GM12878 (cell line): ENCODE measurements around the gene HCN4.

Source experiments
- ATF2 ChIP-seq: IDR thresholded peaks from 2 replicates; pipeline ENCODE4 v1.6.1; 2012; ENCODE audit warnings: low read length, inconsistent platforms
- EZH2 ChIP-seq: IDR thresholded peaks from 2 replicates; pipeline ENCODE4 v1.6.1; 2012; ENCODE audit warnings: low read depth, mild to moderate bottlenecking, control low read depth, inconsistent platforms, low read length, borderline replicate concordance; ENCODE audit not compliant: control insufficient read depth
- GABPA ChIP-seq: IDR thresholded peaks from 2 replicates; pipeline ENCODE4 v1.6.1; 2014; ENCODE audit warnings: antibody characterized with exemption, low read depth, mild to moderate bottlenecking, inconsistent platforms
- ZNF274 ChIP-seq: IDR thresholded peaks from one replicate; pipeline ENCODE4 v1.8.0; 2011; ENCODE audit not compliant: insufficient read length, insufficient read depth
- ZNF384 ChIP-seq: IDR thresholded peaks from 2 replicates; pipeline ENCODE4 v1.6.1; 2012; ENCODE audit warnings: low read depth, mild to moderate bottlenecking, low read length, improper control_type of control experiment, borderline replicate concordance

GRCh38 chr15:73325191-73325861, 43.4 kb downstream of the HCN4 start:
- TF ChIP-seq ZNF274 (no peak), GABPA (no peak), ATF2 (no peak), ZNF384 (no peak), EZH2 (no peak)
